Renal cortical epithelial cell (primary cell): Measurements from ENCODE around the gene E2F1. TPM values are rescaled to one million over a fixed set of nuclear protein-coding genes. Genes with fewer than 3 reads are reported as not detected.

ENCODE experiments used
- DNase-seq: peaks from one replicate; pipeline ENCODE4 v3.0.0-alpha.2; 2011; ENCODE audit warnings: low read depth
- total RNA-seq: library from RNA; depleted of rRNA; stranded (reverse); fragments of >200 nt; gene quantifications from 2 replicates; pipeline ENCODE4 v1.2.3, GENCODE V29; 2014

Gene E2F1
- total RNA-seq = 0.89 and 4.3 TPM in 2 replicates

GRCh38 chr20:33686100-33686983 lies at the start of gene E2F1:
E2F1 (minus strand) TSS chr20:33686385; CDS start chr20:33686264, 121 bp downstream.
- DNase-seq = peak; percentile 58

- peak; percentile 89 for DNase-seq
Observed at GRCh38 chr20:33733654-33734576, 47.7 kb upstream of the E2F1 start.

GRCh38 chr20:33732166-33732970 lies 46.2 kb upstream of the E2F1 start:
- DNase-seq = peak; percentile 34

- peak; percentile 25 for DNase-seq
Observed at GRCh38 chr20:33731693-33732165, 45.5 kb upstream of the E2F1 start, which contains the start of gene ZNF341. ZNF341 (plus strand) TSS chr20:33731996; CDS start chr20:33732022, 26 bp downstream.

- no peak for DNase-seq
Observed at GRCh38 chr20:33730946-33731692, 44.9 kb upstream of the E2F1 start.

GRCh38 chr20:33729101-33729500 lies 42.9 kb upstream of the E2F1 start:
- DNase-seq = no peak

- no peak for DNase-seq
Observed at GRCh38 chr20:33728463-33728862, 42.3 kb upstream of the E2F1 start.

- DNase-seq = no peak
Observed at GRCh38 chr20:33727806-33728205, 41.6 kb upstream of the E2F1 start.

GRCh38 chr20:33727115-33727479 lies 40.9 kb upstream of the E2F1 start:
- no peak for DNase-seq

- DNase-seq = no peak
Observed at GRCh38 chr20:33725607-33726264, 39.6 kb upstream of the E2F1 start.

GRCh38 chr20:33724439-33725094 lies 38.4 kb upstream of the E2F1 start:
- DNase-seq = peak; percentile 45

- DNase-seq = no peak
Observed at GRCh38 chr20:33721391-33722140, 35.4 kb upstream of the E2F1 start.

- peak; percentile 98 for DNase-seq
Observed at GRCh38 chr20:33719989-33720709, 34.0 kb upstream of the E2F1 start, which contains the start of gene PXMP4. PXMP4 (minus strand) TSS chr20:33720310; CDS start chr20:33720207, 103 bp downstream.

GRCh38 chr20:33719277-33719988 lies 33.2 kb upstream of the E2F1 start:
- no peak for DNase-seq

- DNase-seq = no peak
Observed at GRCh38 chr20:33716498-33716897, 30.3 kb upstream of the E2F1 start.

- DNase-seq = no peak
Observed at GRCh38 chr20:33713865-33714367, 27.7 kb upstream of the E2F1 start.

GRCh38 chr20:33711446-33711738 lies 25.2 kb upstream of the E2F1 start:
- no peak for DNase-seq
